Measurements from ENCODE around the gene FAM114A2.

DNA sequence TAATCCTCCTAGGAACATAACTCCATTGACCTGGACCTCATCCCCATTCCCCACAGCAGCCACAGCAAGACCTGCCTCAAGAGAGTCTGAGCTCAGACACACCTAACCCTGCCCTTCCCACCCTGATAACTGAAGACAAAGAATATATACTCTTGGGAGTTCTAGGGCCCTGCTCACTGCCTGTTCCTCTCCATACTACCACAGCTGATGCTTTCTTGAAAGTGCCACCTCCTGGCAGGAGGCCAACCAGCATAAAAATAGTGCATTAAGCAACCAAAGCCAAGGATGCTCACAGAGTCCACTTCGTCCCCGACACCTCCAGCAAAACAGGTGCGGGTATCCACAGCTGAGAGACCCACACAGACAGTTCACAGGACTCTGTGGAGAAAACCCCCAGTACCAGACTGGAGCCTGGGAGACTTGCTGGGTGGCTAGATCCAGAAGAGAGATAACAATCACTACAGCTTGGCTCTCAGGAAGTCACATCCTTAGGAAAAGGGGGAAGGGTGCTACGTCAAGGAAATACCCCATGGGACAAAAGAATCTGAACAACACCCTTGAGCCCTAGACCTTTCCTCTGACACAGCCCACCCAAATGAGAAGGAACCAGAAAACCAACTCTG is 23.5 kb downstream of the FAM114A2 start:
- no peak for TF ChIP-seq EZH2 (IDR thresholded peaks at IDR 0.05; ENCODE audit: low read length, missing control alignments)
- TF ChIP-seq, protein P1, sequence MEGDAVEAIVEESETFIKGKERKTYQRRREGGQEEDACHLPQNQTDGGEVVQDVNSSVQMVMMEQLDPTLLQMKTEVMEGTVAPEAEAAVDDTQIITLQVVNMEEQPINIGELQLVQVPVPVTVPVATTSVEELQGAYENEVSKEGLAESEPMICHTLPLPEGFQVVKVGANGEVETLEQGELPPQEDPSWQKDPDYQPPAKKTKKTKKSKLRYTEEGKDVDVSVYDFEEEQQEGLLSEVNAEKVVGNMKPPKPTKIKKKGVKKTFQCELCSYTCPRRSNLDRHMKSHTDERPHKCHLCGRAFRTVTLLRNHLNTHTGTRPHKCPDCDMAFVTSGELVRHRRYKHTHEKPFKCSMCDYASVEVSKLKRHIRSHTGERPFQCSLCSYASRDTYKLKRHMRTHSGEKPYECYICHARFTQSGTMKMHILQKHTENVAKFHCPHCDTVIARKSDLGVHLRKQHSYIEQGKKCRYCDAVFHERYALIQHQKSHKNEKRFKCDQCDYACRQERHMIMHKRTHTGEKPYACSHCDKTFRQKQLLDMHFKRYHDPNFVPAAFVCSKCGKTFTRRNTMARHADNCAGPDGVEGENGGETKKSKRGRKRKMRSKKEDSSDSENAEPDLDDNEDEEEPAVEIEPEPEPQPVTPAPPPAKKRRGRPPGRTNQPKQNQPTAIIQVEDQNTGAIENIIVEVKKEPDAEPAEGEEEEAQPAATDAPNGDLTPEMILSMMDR (conservative IDR thresholded peaks at IDR 0.05 in 1 of 2, IDR thresholded peaks at IDR 0.05 in 1 of 2; ENCODE audit: low read depth in 1 of 2, low read length in 2 of 2), result no peak

Measured in fibroblast of lung (primary cell).